HepG2 (cell line): ENCODE measurements around the gene MC4R. TPM values are rescaled to one million over a fixed set of nuclear protein-coding genes. Genes with fewer than 3 reads are reported as not detected.

Experiments used
- ATAC-seq: fragments of 200-7000 bp; cut with Tn5 transposase; 3 replicates; pipeline ENCODE4 v1.9.1; 2020; ENCODE audit warnings: mild to moderate bottlenecking, moderate library complexity
- BruUV-seq: library from RNA; stranded (reverse); fragments of 400-500 nt; replicated peaks from 2 replicates; lab custom pipeline; 2021; lab: Mats Ljungman, UMichigan
- CTCF ChIA-PET: fragments of 300-600 bp; formaldehyde crosslinking; extraction: SDS; loops from one replicate; lab custom pipeline; 2021; ENCODE audit warnings: low total read pairs, inconsistent platforms, low intra/inter-chr PET ratio; lab: Yijun Ruan, JAX
- POLR2A ChIA-PET: fragments of 350-600 bp; sonication (Branson Sonifier 250); formaldehyde crosslinking; loops from one replicate; lab custom pipeline; 2020; ENCODE audit warnings: antibody characterized with exemption, inconsistent platforms; lab: Yijun Ruan, JAX
- DNase-seq: peaks from one replicate; pipeline ENCODE4 v3.0.0-alpha.2; 2015; ENCODE audit warnings: low spot score
- FAIRE-seq: peaks from 3 replicates; lab custom pipeline; 2011; peaks lifted over from hg19 to GRCh38; lab: Jason Lieb, UNC
- H2AFZ ChIP-seq: one replicate; pipeline ENCODE4 v1.6.1; 2011; ENCODE audit warnings: low read length, inconsistent platforms
- H3K27ac ChIP-seq: fragments of 300-600 bp; 3 replicates; pipeline ENCODE4 v1.8.0; 2011; ENCODE audit warnings: mixed run types, mild to moderate bottlenecking, mixed read lengths, low read length, inconsistent platforms; ENCODE audit not compliant: insufficient read depth; ENCODE audit errors: extremely low read length
- H3K27me3 ChIP-seq, 2 experiments: fragments of 200-600 bp in 1 of 2; 2 replicates in 1 of 2; 3 replicates in 1 of 2; pipeline versions ENCODE4 v1.6.0 to v1.8.0; 2011; ENCODE audit warnings: low read length in 2 of 2, mild to moderate bottlenecking in 2 of 2, moderate library complexity in 2 of 2, inconsistent platforms in 1 of 2; ENCODE audit not compliant: insufficient read depth in 2 of 2, control insufficient read depth in 1 of 2
- H3K36me3 ChIP-seq, 2 experiments: fragments of 200-600 bp in 1 of 2; replicated peaks in 1 of 2; 2 replicates in 1 of 2; 3 replicates in 1 of 2; pipeline versions ENCODE4 v1.5.1 to v1.8.0; 2011; ENCODE audit warnings: low read length in 2 of 2, inconsistent platforms in 1 of 2; ENCODE audit not compliant: insufficient read depth in 2 of 2, control insufficient read depth in 1 of 2
- H3K4me1 ChIP-seq: 2 replicates; pipeline ENCODE4 v1.5.1; 2012; ENCODE audit warnings: low read length, inconsistent platforms; ENCODE audit not compliant: insufficient read depth
- H3K4me2 ChIP-seq: 2 replicates; pipeline ENCODE4 v1.6.0; 2011; ENCODE audit warnings: low read depth, low read length, inconsistent platforms
- H3K4me3 ChIP-seq, 3 experiments: fragments of 200-600 bp in 1 of 3; sonication (generic), shearing (Covaris generic) in 1 of 3; replicated peaks in 1 of 3; 2 replicates each; pipeline ENCODE4 v1.5.1; 2011 to 2016; ENCODE audit warnings: low read length in 3 of 3, inconsistent platforms in 2 of 3, low read depth in 2 of 3, mild to moderate bottlenecking in 2 of 3, control low read depth in 1 of 3, mixed read lengths in 1 of 3; ENCODE audit not compliant: insufficient read depth in 1 of 3
- H3K79me2 ChIP-seq: one replicate; pipeline ENCODE4 v1.6.1; 2011; ENCODE audit warnings: low read length, inconsistent platforms; ENCODE audit not compliant: insufficient read depth
- H3K9ac ChIP-seq: 2 replicates; pipeline ENCODE4 v1.6.0; 2011; ENCODE audit warnings: mild to moderate bottlenecking, low read depth, low read length, inconsistent platforms; ENCODE audit not compliant: insufficient read depth
- H3K9me3 ChIP-seq: 2 replicates; pipeline ENCODE4 v1.5.1; 2012; ENCODE audit warnings: mild to moderate bottlenecking, low read length
- H4K20me1 ChIP-seq: 2 replicates; pipeline ENCODE4 v1.6.0; 2011; ENCODE audit warnings: inconsistent platforms, mild to moderate bottlenecking, low read length, moderate library complexity; ENCODE audit not compliant: insufficient read depth
- CEBPZ ChIP-seq: IDR thresholded peaks from 2 replicates; pipeline ENCODE4 v1.6.1; 2012; ENCODE audit warnings: low read length, improper control_type of control experiment
- DZIP1 ChIP-seq: sonication (generic); formaldehyde crosslinking; IDR thresholded peaks from 2 replicates; pipeline ENCODE4 v1.5.0; 2020; ENCODE audit warnings: mild to moderate bottlenecking, missing genetic modification reagents
- HNRNPLL ChIP-seq: fragments of 200-400 bp; formaldehyde crosslinking; IDR thresholded peaks from 2 replicates; pipeline ENCODE4 v1.6.1; 2017; ENCODE audit warnings: mild to moderate bottlenecking, low read depth, low read length; ENCODE audit not compliant: poor library complexity, severe bottlenecking
- NFIB ChIP-seq: sonication (generic); formaldehyde crosslinking; IDR thresholded peaks from 2 replicates; pipeline ENCODE4 v1.9.0; 2021; ENCODE audit warnings: missing genetic modification reagents, mild to moderate bottlenecking, borderline replicate concordance
- NONO ChIP-seq, 2 experiments: fragments of 450-650 bp in 1 of 2; sonication (generic) in 1 of 2; formaldehyde crosslinking in 1 of 2; IDR thresholded peaks in 1 of 2; conservative IDR thresholded peaks in 1 of 2; 2 replicates each; pipeline versions ENCODE4 v1.6.1 to v1.8.0; 2017 to 2022; ENCODE audit warnings: mild to moderate bottlenecking in 1 of 2, missing genetic modification reagents in 1 of 2, moderate library complexity in 1 of 2
- NR2F2 ChIP-seq: IDR thresholded peaks from 2 replicates; pipeline ENCODE4 v1.6.1; 2012; ENCODE audit warnings: low read depth, inconsistent platforms, borderline replicate concordance
- PAF1 ChIP-seq: IDR thresholded peaks from 2 replicates; pipeline ENCODE4 v1.6.1; 2016; ENCODE audit warnings: missing genetic modification reagents, missing compliant biosample characterization
- REL ChIP-seq: sonication (generic); formaldehyde crosslinking; conservative IDR thresholded peaks from 2 replicates; pipeline ENCODE4 v1.8.0; 2022; ENCODE audit warnings: mild to moderate bottlenecking, missing genetic modification reagents, moderate library complexity
- SAP130 ChIP-seq: IDR thresholded peaks from 2 replicates; pipeline ENCODE4 v1.6.1; 2016; ENCODE audit warnings: low read depth
- ZBTB25 ChIP-seq: IDR thresholded peaks from 2 replicates; pipeline ENCODE4 v1.6.1; 2018; ENCODE audit warnings: missing genetic modification reagents
- ZBTB26 ChIP-seq: IDR thresholded peaks from 2 replicates; pipeline ENCODE4 v1.6.1; 2016; ENCODE audit warnings: missing compliant biosample characterization, missing genetic modification reagents, borderline replicate concordance
- ZBTB3 ChIP-seq: sonication (generic); formaldehyde crosslinking; IDR thresholded peaks from 2 replicates; pipeline ENCODE4 v1.4.0; 2020; ENCODE audit warnings: low read depth, mild to moderate bottlenecking, moderate library complexity, missing genetic modification reagents, borderline replicate concordance
- ZFP62 ChIP-seq: sonication (generic); formaldehyde crosslinking; IDR thresholded peaks from 2 replicates; pipeline ENCODE4 v1.4.0; 2020; ENCODE audit warnings: missing genetic modification reagents
- ZMYM3 ChIP-seq: sonication (generic); formaldehyde crosslinking; IDR thresholded peaks from 2 replicates; pipeline ENCODE4 v1.5.1; 2020; ENCODE audit warnings: mild to moderate bottlenecking, missing genetic modification reagents
- ZNF530 ChIP-seq: sonication (generic); formaldehyde crosslinking; IDR thresholded peaks from 2 replicates; pipeline ENCODE4 v1.5.0; 2020; ENCODE audit warnings: low read depth, mild to moderate bottlenecking, missing genetic modification reagents
- ZNF616 ChIP-seq: sonication (generic); formaldehyde crosslinking; IDR thresholded peaks from 2 replicates; pipeline ENCODE4 v1.5.0; 2020; ENCODE audit warnings: low read depth, mild to moderate bottlenecking, missing genetic modification reagents
- ZNF644 ChIP-seq: IDR thresholded peaks from 2 replicates; pipeline ENCODE4 v1.6.1; 2016; ENCODE audit warnings: low read depth
- WGBS: methylation state at CpG from one replicate; pipeline ENCODE4 v1.1.6; 2017; ENCODE audit warnings: low lambda C conversion rate; 5-methylcytosine and 5-hydroxymethylcytosine counted together
- in situ Hi-C: cut with HindIII; loops from 2 replicates; pipeline ENCODE4 v1.10.0; 2017; ENCODE audit warnings: low pct_unique_long_range_greater_than_20kb; ENCODE audit not compliant: extremely low pct_ligation_motif_present
- intact Hi-C: fragments of 100-400 bp; cut with micrococcal nuclease; formaldehyde crosslinking; loops from one replicate; pipeline ENCODE4 v1.10.0; 2022; ENCODE audit not compliant: unreplicated experiment
- polyA plus RNA-seq, 8 experiments: library from polyadenylated mRNA; depleted of rRNA in 3 of 8; stranded (reverse) in 7 of 8; unstranded in 1 of 8; fragments of >200 nt; fragmentation: Illumina TruSeq in 4 of 8; extraction: Trizol in 4 of 8; gene quantifications; 2 replicates each; pipeline versions ENCODE4 v1.2.1 to v1.2.3, GENCODE V29; 2011 to 2016; ENCODE audit warnings: low read depth in 4 of 8, missing spikeins in 1 of 8, mixed read lengths in 1 of 8; ENCODE audit not compliant: insufficient read depth in 1 of 8
- total RNA-seq, 5 experiments: library from RNA; depleted of rRNA; stranded (reverse); fragments of >200 nt; fragmentation: Illumina TruSeq; extraction: Trizol; gene quantifications; 2 replicates each; pipeline ENCODE4 v1.2.3, GENCODE V29; 2016; ENCODE audit warnings: low read depth in 1 of 5

The MC4R gene
- total and polyA plus RNA-seq, 2 of the 13 experiments (the other 11 are each of a cell fraction or from before 2014, with no cell fraction given) = not detected

GRCh38 chr18:60383893-60384292 is 11.3 kb upstream of the MC4R start:
- ATAC-seq = no peak
- H3K4me2 ChIP-seq = no peak overlapping the region
- no peak for TF ChIP-seq SAP130 (CRISPR knock-in tag)
- TF ChIP-seq DZIP1 (CRISPR knock-in tag) = no peak
- no peak for TF ChIP-seq ZBTB3
- TF ChIP-seq REL (CRISPR knock-in tag) = no peak
- no peak for TF ChIP-seq ZNF644 (CRISPR knock-in tag)
- no peak for TF ChIP-seq ZBTB25 (CRISPR knock-in tag)
- no peak for TF ChIP-seq PAF1
- no peak for TF ChIP-seq NR2F2
- TF ChIP-seq ZBTB26 (CRISPR knock-in tag) = no peak
- TF ChIP-seq ZNF616 (CRISPR knock-in tag) = no peak
- TF ChIP-seq CEBPZ = no peak
- TF ChIP-seq ZFP62 = no peak
- no peak for TF ChIP-seq ZNF530
- TF ChIP-seq NFIB (CRISPR knock-in tag) = no peak
- no peak for TF ChIP-seq ZMYM3 (CRISPR knock-in tag)
- no peak for TF ChIP-seq HNRNPLL
- TF ChIP-seq NONO (IDR thresholded peaks at IDR 0.05) = no peak
- TF ChIP-seq NONO (CRISPR knock-in tag; conservative IDR thresholded peaks at IDR 0.05) = no peak

More at GRCh38 chr18:60383893-60384292, 11.3 kb upstream of the MC4R start:
- Histone ChIP-seq H3K79me2 (no peaks in the 10 kb centered on the region), H3K9me3 (no peaks in the 10 kb centered on the region), H4K20me1 (no peaks in the 10 kb centered on the region), H3K9ac (no peak overlapping the region), H3K27me3 (no peaks in the 10 kb centered on the region), H3K4me3 (no peak overlapping the region), H3K27ac (no peak overlapping the region), H2AFZ (no peak overlapping the region), H3K4me1 (no peaks in the 10 kb centered on the region), H3K36me3 (no peaks in the 10 kb centered on the region)
- no TSS peak for BruUV-seq
- ChIA-PET POLR2A (no interaction called here), CTCF (no interaction called here)
- intact Hi-C loops (no loop called here), in situ Hi-C loops (no loop called here)
- no peak for DNase-seq
- FAIRE-seq = no peak
- 2% methylated on average over 2 of the region's 2 CpGs for WGBS
